IMR-90 (cell line): ENCODE data around the gene SELENOO. TPM values are rescaled to one million over a fixed set of nuclear protein-coding genes. Genes with fewer than 3 reads are reported as not detected.

Source experiments
- ATAC-seq: fragments of 200-7000 bp; cut with Tn5 transposase; 2 replicates; pipeline ENCODE4 v1.9.1; 2020; ENCODE audit warnings: low read depth, mild to moderate bottlenecking, moderate library complexity
- BruUV-seq: library from RNA; stranded (reverse); fragments of 400-500 nt; replicated peaks from 2 replicates; lab custom pipeline; 2021; lab: Mats Ljungman, UMichigan
- CTCF ChIA-PET: fragments of 300-600 bp; formaldehyde crosslinking; extraction: SDS; loops from one replicate; lab custom pipeline; 2021; ENCODE audit warnings: antibody characterized with exemption; lab: Yijun Ruan, JAX
- POLR2A ChIA-PET: fragments of 300-600 bp; sonication (Branson Sonifier 250); formaldehyde crosslinking; loops from one replicate; lab custom pipeline; 2022; ENCODE audit warnings: antibody characterized with exemption; ENCODE audit not compliant: unreplicated experiment; lab: Charles Lee
- DNase-seq: peaks from one replicate; pipeline ENCODE4 v3.0.0; 2013
- H2AFZ ChIP-seq: replicated peaks from 2 replicates; pipeline ENCODE3; 2013; ENCODE audit warnings: low read length, mild to moderate bottlenecking; ENCODE audit not compliant: poor library complexity
- H2AK5ac ChIP-seq: 2 replicates; pipeline ENCODE4 v1.6.1; 2013; ENCODE audit warnings: low read depth, low read length, inconsistent platforms
- H2AK9ac ChIP-seq: replicated peaks from 2 replicates; pipeline ENCODE3; 2013; ENCODE audit warnings: mild to moderate bottlenecking, low read depth, low read length, moderate library complexity; ENCODE audit not compliant: poor library complexity
- H2BK120ac ChIP-seq: 2 replicates; pipeline ENCODE4 v1.6.1; 2013; ENCODE audit warnings: low read depth, low read length, inconsistent platforms
- H2BK15ac ChIP-seq: 3 replicates; pipeline ENCODE4 v1.6.1; 2013; ENCODE audit warnings: low read depth, low read length, inconsistent platforms
- H2BK20ac ChIP-seq: 2 replicates; pipeline ENCODE4 v1.6.1; 2013; ENCODE audit warnings: low read depth, mild to moderate bottlenecking, inconsistent platforms, low read length, moderate library complexity
- H2BK5ac ChIP-seq: 2 replicates; pipeline ENCODE4 v1.6.1; 2013; ENCODE audit warnings: mild to moderate bottlenecking, low read depth, low read length, inconsistent platforms; ENCODE audit not compliant: poor library complexity, severe bottlenecking
- H3K14ac ChIP-seq: replicated peaks from 2 replicates; pipeline ENCODE4 v1.6.1; 2013; ENCODE audit warnings: low read depth, low read length, inconsistent platforms
- H3K18ac ChIP-seq: 2 replicates; pipeline ENCODE4 v1.6.1; 2013; ENCODE audit warnings: low read depth, low read length, control low read depth
- H3K23ac ChIP-seq: 2 replicates; pipeline ENCODE4 v1.6.1; 2013; ENCODE audit warnings: low read depth, low read length, inconsistent platforms
- H3K27ac ChIP-seq: 2 replicates; pipeline ENCODE4 v1.5.1; 2013; ENCODE audit warnings: mild to moderate bottlenecking, control low read depth, low read length; ENCODE audit not compliant: insufficient read depth
- H3K27me3 ChIP-seq: 2 replicates; pipeline ENCODE4 v1.6.1; 2013; ENCODE audit warnings: low read length; ENCODE audit not compliant: control insufficient read depth, insufficient read depth
- H3K36me3 ChIP-seq: 2 replicates; pipeline ENCODE4 v1.6.1; 2013; ENCODE audit warnings: low read length, mixed read lengths; ENCODE audit not compliant: control insufficient read depth, insufficient read depth
- H3K4ac ChIP-seq: 2 replicates; pipeline ENCODE4 v1.6.1; 2013; ENCODE audit warnings: low read depth, low read length, inconsistent platforms
- H3K4me1 ChIP-seq: 2 replicates; pipeline ENCODE4 v1.6.1; 2013; ENCODE audit warnings: low read length, mixed read lengths; ENCODE audit not compliant: control insufficient read depth, insufficient read depth
- H3K4me2 ChIP-seq: 2 replicates; pipeline ENCODE4 v1.6.1; 2013; ENCODE audit warnings: low read depth, mild to moderate bottlenecking, control low read depth, low read length, moderate library complexity
- H3K4me3 ChIP-seq: 2 replicates; pipeline ENCODE4 v1.5.1; 2013; ENCODE audit warnings: low read depth, mild to moderate bottlenecking, control low read depth, low read length, moderate library complexity; ENCODE audit not compliant: insufficient read depth
- H3K56ac ChIP-seq: 2 replicates; pipeline ENCODE4 v1.6.1; 2013; ENCODE audit warnings: low read length, inconsistent platforms; ENCODE audit not compliant: insufficient read depth; ENCODE audit errors: extremely low read depth
- H3K79me1 ChIP-seq, 2 experiments: 2 replicates each; pipeline ENCODE4 v1.6.1; 2013; ENCODE audit warnings: low read length in 2 of 2, inconsistent platforms in 1 of 2, low read depth in 1 of 2
- H3K9ac ChIP-seq: 2 replicates; pipeline ENCODE4 v1.6.1; 2013; ENCODE audit warnings: low read depth, low read length, control low read depth
- H3K9me1 ChIP-seq: 2 replicates; pipeline ENCODE4 v1.6.1; 2013; ENCODE audit warnings: low read length, inconsistent platforms; ENCODE audit not compliant: insufficient read depth
- H3K9me3 ChIP-seq: 2 replicates; pipeline ENCODE4 v1.6.1; 2013; ENCODE audit warnings: low read length; ENCODE audit not compliant: control insufficient read depth, insufficient read depth
- H4K20me1 ChIP-seq: 2 replicates; pipeline ENCODE4 v1.6.1; 2013; ENCODE audit warnings: low read length, inconsistent platforms; ENCODE audit not compliant: insufficient read depth
- H4K5ac ChIP-seq: 2 replicates; pipeline ENCODE4 v1.6.1; 2013; ENCODE audit warnings: mild to moderate bottlenecking, low read depth, low read length, control low read depth
- H4K8ac ChIP-seq, 2 experiments: 2 replicates each; pipeline ENCODE4 v1.6.1; 2013; ENCODE audit warnings: low read depth in 2 of 2, low read length in 2 of 2, control low read depth in 1 of 2, inconsistent platforms in 1 of 2
- H4K91ac ChIP-seq: 2 replicates; pipeline ENCODE4 v1.6.1; 2013; ENCODE audit warnings: low read depth, low read length, inconsistent platforms; ENCODE audit not compliant: insufficient read depth
- CEBPB ChIP-seq: IDR thresholded peaks from 2 replicates; pipeline ENCODE4 v1.6.1; 2012; ENCODE audit warnings: low read depth, low read length, improper control_type of control experiment
- CHD1 ChIP-seq: IDR thresholded peaks from 2 replicates; pipeline ENCODE4 v1.6.1; 2012; ENCODE audit warnings: low read depth, low read length, improper control_type of control experiment
- MAZ ChIP-seq: IDR thresholded peaks from 2 replicates; pipeline ENCODE4 v1.6.1; 2012; ENCODE audit warnings: low read depth, mild to moderate bottlenecking, low read length, improper control_type of control experiment, moderate library complexity, borderline replicate concordance
- NFE2L2 ChIP-seq: fragments of 150-350 bp; IDR thresholded peaks from 2 replicates; pipeline ENCODE4 v1.6.1; 2016; ENCODE audit warnings: low read depth, mild to moderate bottlenecking, low read length
- POLR2A ChIP-seq: IDR thresholded peaks from 2 replicates; pipeline ENCODE4 v1.6.1; 2012; ENCODE audit warnings: mild to moderate bottlenecking, low read depth, low read length
- RAD21 ChIP-seq: IDR thresholded peaks from 2 replicates; pipeline ENCODE4 v1.6.1; 2012; ENCODE audit warnings: low read length, improper control_type of control experiment
- RCOR1 ChIP-seq: IDR thresholded peaks from 2 replicates; pipeline ENCODE4 v1.6.1; 2012; ENCODE audit warnings: mild to moderate bottlenecking, low read length, improper control_type of control experiment; ENCODE audit not compliant: insufficient replicate concordance
- SMC3 ChIP-seq: fragments of 150-350 bp; IDR thresholded peaks from 2 replicates; pipeline ENCODE4 v1.6.1; 2016; ENCODE audit warnings: low read depth, mild to moderate bottlenecking, antibody characterized with exemption, low read length, moderate library complexity
- WGBS, 2 experiments: methylation state at CpG; one replicate each; pipeline versions ENCODE4 v1.1.5 to v1.1.7; 2013; ENCODE audit warnings: missing lambda C conversion rate in 2 of 2; ENCODE audit not compliant: insufficient read length in 1 of 2; ENCODE audit errors: extremely low coverage in 2 of 2; 5-methylcytosine and 5-hydroxymethylcytosine counted together
- dilution Hi-C: fragments of 300-500 bp; cut with HindIII; formaldehyde crosslinking; loops from one replicate; pipeline ENCODE4 v1.14.3; 2018; ENCODE audit warnings: low sequenced_read_pairs; ENCODE audit not compliant: unreplicated experiment
- in situ Hi-C: fragments of 300-500 bp; cut with MboI; formaldehyde crosslinking; loops from 3 replicates; pipeline ENCODE4 v1.14.3; 2019; ENCODE audit warnings: low sequenced_read_pairs, inconsistent platforms, mixed read lengths
- intact Hi-C: fragments of 100-400 bp; cut with micrococcal nuclease; formaldehyde crosslinking; loops from 2 replicates; pipeline ENCODE4 v1.10.0; 2022
- polyA plus RNA-seq, 3 experiments: library from polyadenylated mRNA; depleted of rRNA; stranded (reverse); fragments of >200 nt; gene quantifications; 2 replicates each; pipeline ENCODE4 v1.2.3, GENCODE V29; 2012; ENCODE audit warnings: low replicate concordance in 1 of 3
- total RNA-seq: library from RNA; depleted of rRNA; stranded (reverse); fragments of >200 nt; gene quantifications from 2 replicates; pipeline ENCODE4 v1.2.3, GENCODE V29; 2012
- TF ChIP-seq, protein P1 (sequence below): conservative IDR thresholded peaks from 2 replicates; pipeline ENCODE4 v1.5.1; 2012; ENCODE audit warnings: mild to moderate bottlenecking, low read depth, low read length, improper control_type of control experiment
- TF ChIP-seq, protein P2 (sequence below): fragments of 150-350 bp; IDR thresholded peaks from 2 replicates; pipeline ENCODE4 v1.6.1; 2016; ENCODE audit warnings: low read depth, mild to moderate bottlenecking, low read length, moderate library complexity, borderline replicate concordance
- TF ChIP-seq, protein P3 (sequence below): fragments of 150-350 bp; IDR thresholded peaks from 2 replicates; pipeline ENCODE4 v1.6.1; 2017; ENCODE audit warnings: mild to moderate bottlenecking, antibody characterized with exemption, low read length, low read depth

SELENOO gene
- total and polyA plus RNA-seq, 2 of the 4 experiments (the other 2 are of a cell fraction) = 10.4 to 21.4 TPM

DNA sequence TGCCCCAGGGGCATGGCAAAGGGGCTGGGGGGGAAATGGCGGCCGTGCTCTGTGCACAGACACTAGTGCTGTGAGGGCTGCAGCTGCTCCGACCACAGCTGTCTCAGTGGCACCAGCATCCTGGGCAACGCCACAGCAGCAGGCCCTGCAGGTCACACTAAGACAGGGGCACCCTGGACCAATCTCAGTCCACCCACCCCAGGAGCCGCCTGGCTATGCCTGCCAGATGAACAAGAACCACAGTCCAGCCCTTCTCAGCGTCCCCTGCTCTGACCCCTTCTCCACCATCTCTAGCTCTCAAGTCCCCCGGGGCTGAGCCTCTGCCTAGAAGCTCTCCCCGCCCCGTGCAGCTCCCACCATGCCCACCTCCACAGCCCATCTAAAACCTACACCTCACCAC is 27.6 kb downstream of the SELENOO start:
- no peak overlapping the region for H2BK15ac ChIP-seq
- H2AK9ac ChIP-seq = no peak overlapping the region
- H3K27ac ChIP-seq = no peak overlapping the region
- H3K14ac ChIP-seq = no peak overlapping the region
- intact Hi-C loops = no loop called here
- in situ Hi-C loops = no loop called here
- no peak for ATAC-seq
- H2BK120ac ChIP-seq = no peak overlapping the region
- H4K8ac ChIP-seq = no peak overlapping the region
- no peak overlapping the region for H2AFZ ChIP-seq
- H2BK5ac ChIP-seq = no peak overlapping the region
- ChIA-PET CTCF (interaction anchor here (1.6 kb wide), 1 partner anchor 12 kb away, joined by 4 read pairs; no protein-coding TSS in a partner anchor), POLR2A (no interaction called here)
- no peak overlapping the region for H3K56ac ChIP-seq
- H4K5ac ChIP-seq = no peak overlapping the region
- H4K20me1 ChIP-seq = peaks cover under 1% of the 10 kb centered on the region; the same call in 1 of the 2 replicates
- dilution Hi-C loops = no loop called here
- H3K4me2 ChIP-seq = no peak overlapping the region
- H3K9me3 ChIP-seq = no peaks in the 10 kb centered on the region
- no peak overlapping the region for H4K91ac ChIP-seq
- no peaks in the 10 kb centered on the region for H3K27me3 ChIP-seq
- no peak for DNase-seq
- H3K23ac ChIP-seq = no peak overlapping the region
- no TSS peak for BruUV-seq
- no peaks in the 10 kb centered on the region for H3K9me1 ChIP-seq
- H3K4ac ChIP-seq = no peak overlapping the region
- H3K4me3 ChIP-seq = no peak overlapping the region
- H3K18ac ChIP-seq = no peak overlapping the region
- TF ChIP-seq CHD1 = no peak
- TF ChIP-seq, protein P1, sequence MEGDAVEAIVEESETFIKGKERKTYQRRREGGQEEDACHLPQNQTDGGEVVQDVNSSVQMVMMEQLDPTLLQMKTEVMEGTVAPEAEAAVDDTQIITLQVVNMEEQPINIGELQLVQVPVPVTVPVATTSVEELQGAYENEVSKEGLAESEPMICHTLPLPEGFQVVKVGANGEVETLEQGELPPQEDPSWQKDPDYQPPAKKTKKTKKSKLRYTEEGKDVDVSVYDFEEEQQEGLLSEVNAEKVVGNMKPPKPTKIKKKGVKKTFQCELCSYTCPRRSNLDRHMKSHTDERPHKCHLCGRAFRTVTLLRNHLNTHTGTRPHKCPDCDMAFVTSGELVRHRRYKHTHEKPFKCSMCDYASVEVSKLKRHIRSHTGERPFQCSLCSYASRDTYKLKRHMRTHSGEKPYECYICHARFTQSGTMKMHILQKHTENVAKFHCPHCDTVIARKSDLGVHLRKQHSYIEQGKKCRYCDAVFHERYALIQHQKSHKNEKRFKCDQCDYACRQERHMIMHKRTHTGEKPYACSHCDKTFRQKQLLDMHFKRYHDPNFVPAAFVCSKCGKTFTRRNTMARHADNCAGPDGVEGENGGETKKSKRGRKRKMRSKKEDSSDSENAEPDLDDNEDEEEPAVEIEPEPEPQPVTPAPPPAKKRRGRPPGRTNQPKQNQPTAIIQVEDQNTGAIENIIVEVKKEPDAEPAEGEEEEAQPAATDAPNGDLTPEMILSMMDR = no peak
- no peak for TF ChIP-seq RCOR1
- TF ChIP-seq POLR2A = no peak
- TF ChIP-seq NFE2L2 = no peak
- TF ChIP-seq SMC3 = no peak
- TF ChIP-seq, protein P2, sequence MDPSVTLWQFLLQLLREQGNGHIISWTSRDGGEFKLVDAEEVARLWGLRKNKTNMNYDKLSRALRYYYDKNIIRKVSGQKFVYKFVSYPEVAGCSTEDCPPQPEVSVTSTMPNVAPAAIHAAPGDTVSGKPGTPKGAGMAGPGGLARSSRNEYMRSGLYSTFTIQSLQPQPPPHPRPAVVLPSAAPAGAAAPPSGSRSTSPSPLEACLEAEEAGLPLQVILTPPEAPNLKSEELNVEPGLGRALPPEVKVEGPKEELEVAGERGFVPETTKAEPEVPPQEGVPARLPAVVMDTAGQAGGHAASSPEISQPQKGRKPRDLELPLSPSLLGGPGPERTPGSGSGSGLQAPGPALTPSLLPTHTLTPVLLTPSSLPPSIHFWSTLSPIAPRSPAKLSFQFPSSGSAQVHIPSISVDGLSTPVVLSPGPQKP = no peak
- TF ChIP-seq, protein P3, sequence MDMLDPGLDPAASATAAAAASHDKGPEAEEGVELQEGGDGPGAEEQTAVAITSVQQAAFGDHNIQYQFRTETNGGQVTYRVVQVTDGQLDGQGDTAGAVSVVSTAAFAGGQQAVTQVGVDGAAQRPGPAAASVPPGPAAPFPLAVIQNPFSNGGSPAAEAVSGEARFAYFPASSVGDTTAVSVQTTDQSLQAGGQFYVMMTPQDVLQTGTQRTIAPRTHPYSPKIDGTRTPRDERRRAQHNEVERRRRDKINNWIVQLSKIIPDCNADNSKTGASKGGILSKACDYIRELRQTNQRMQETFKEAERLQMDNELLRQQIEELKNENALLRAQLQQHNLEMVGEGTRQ = no peak
- TF ChIP-seq RAD21 = no peak
- TF ChIP-seq MAZ = no peak
- TF ChIP-seq CEBPB = no peak
- H3K9ac ChIP-seq = no peak overlapping the region
- peaks cover 52% of the 10 kb centered on the region for H3K36me3 ChIP-seq
- WGBS, 2 experiments = 97% methylated on average over 6 of the region's 9 CpGs; no CpG with 5 or more reads in 1 of the 2 experiments
- no peak overlapping the region for H2AK5ac ChIP-seq
- H3K79me1 ChIP-seq = peaks cover 0 to 19% of the 10 kb centered on the region in 2 experiments; a peak in 2 of 4 replicates
- no peak overlapping the region for H2BK20ac ChIP-seq
- H3K4me1 ChIP-seq = no peaks in the 10 kb centered on the region
